ENCODE measurements around the gene FANCD2.

Gene FANCD2

GRCh38 chr3:9994086-9994844, 32.0 kb upstream of the FANCD2 start:
- no peak overlapping the region for H3K27ac ChIP-seq (ENCODE audit: insufficient read depth in 1 of 2, low read depth in 1 of 2, low read length in 2 of 2, poor library complexity in 1 of 2, severe bottlenecking in 2 of 2)
- ChIA-PET CTCF (interaction anchor here (0.6 to 1.2 kb wide), 5 partner anchors 10 to 121 kb away, joined by 3 to 4 read pairs (median 3); no protein-coding TSS in a partner anchor), POLR2A (no interaction called here)

GRCh38 chr3:10000686-10001085, 25.6 kb upstream of the FANCD2 start:
- H3K9me3 ChIP-seq (ENCODE audit: control extremely low read depth in 1 of 5, control insufficient read depth in 4 of 5, insufficient read depth in 2 of 5, low read depth in 1 of 5, low read length in 4 of 5), result no peaks in the 10 kb centered on the region
- CTCF ChIA-PET, result interaction anchor here (0.8 to 1.0 kb wide), 2 partner anchors 17 to 36 kb away, joined by 3 read pairs; no protein-coding TSS in a partner anchor
- 100% methylated on average over 1 of the region's 7 CpGs for WGBS (ENCODE audit: insufficient coverage)
- no peaks in the 10 kb centered on the region for H3K27me3 ChIP-seq (replicated peaks in 2 of 5; ENCODE audit: control insufficient read depth in 4 of 5, insufficient read depth in 5 of 5, low read length in 4 of 5)
- H3K36me3 ChIP-seq (ENCODE audit: control insufficient read depth in 4 of 4, insufficient read depth in 4 of 4, low read length in 3 of 4), result peaks cover 5 to 54% (median 14%) of the 10 kb centered on the region in 4 experiments
- no peak overlapping the region for H3K27ac ChIP-seq (ENCODE audit: insufficient read depth in 1 of 2, low read depth in 1 of 2, low read length in 2 of 2, poor library complexity in 1 of 2, severe bottlenecking in 2 of 2)
- POLR2A ChIA-PET, result interaction anchor here (0.5 kb wide), 1 partner anchor 105 kb away, joined by 5 read pairs; no protein-coding TSS in a partner anchor
- DNase-seq, result no peak
- no peaks in the 10 kb centered on the region for H3K4me1 ChIP-seq (ENCODE audit: control extremely low read depth in 1 of 4, control insufficient read depth in 4 of 4, insufficient read depth in 4 of 4, low read length in 3 of 4)
- H3K4me3 ChIP-seq (ENCODE audit: control insufficient read depth in 1 of 7, extremely low read depth in 1 of 7, insufficient read depth in 4 of 7, low read depth in 2 of 7, low read length in 6 of 7), result no peak overlapping the region

More at GRCh38 chr3:9994086-9994844, 32.0 kb upstream of the FANCD2 start:
- Histone ChIP-seq H3K4me3 (ENCODE audit: control insufficient read depth in 1 of 7, extremely low read depth in 1 of 7, insufficient read depth in 4 of 7, low read depth in 2 of 7, low read length in 6 of 7) (no peak overlapping the region), H3K36me3 (ENCODE audit: control insufficient read depth in 4 of 4, insufficient read depth in 4 of 4, low read length in 3 of 4) (peaks cover 0 to 30% (median 4%) of the 10 kb centered on the region in 4 experiments), H3K4me1 (ENCODE audit: control extremely low read depth in 1 of 4, control insufficient read depth in 4 of 4, insufficient read depth in 4 of 4, low read length in 3 of 4) (no peaks in the 10 kb centered on the region), H3K27me3 (replicated peaks in 2 of 5; ENCODE audit: control insufficient read depth in 4 of 5, insufficient read depth in 5 of 5, low read length in 4 of 5) (no peaks in the 10 kb centered on the region), H3K9me3 (ENCODE audit: control extremely low read depth in 1 of 5, control insufficient read depth in 4 of 5, insufficient read depth in 2 of 5, low read depth in 1 of 5, low read length in 4 of 5) (no peaks in the 10 kb centered on the region)
- no peak for DNase-seq
- 98% methylated on average over 9 of the region's 10 CpGs for whole genome bisulfite sequencing (ENCODE audit: insufficient coverage)

- H3K27me3 ChIP-seq (replicated peaks in 2 of 5; ENCODE audit: control insufficient read depth in 4 of 5, insufficient read depth in 5 of 5, low read length in 4 of 5), result no peaks in the 10 kb centered on the region
- H3K4me3 ChIP-seq (ENCODE audit: control insufficient read depth in 1 of 7, extremely low read depth in 1 of 7, insufficient read depth in 4 of 7, low read depth in 2 of 7, low read length in 6 of 7), result no peak overlapping the region
- peaks cover 5 to 43% (median 14%) of the 10 kb centered on the region in 4 experiments for H3K36me3 ChIP-seq (ENCODE audit: control insufficient read depth in 4 of 4, insufficient read depth in 4 of 4, low read length in 3 of 4)
- H3K27ac ChIP-seq (ENCODE audit: insufficient read depth in 1 of 2, low read depth in 1 of 2, low read length in 2 of 2, poor library complexity in 1 of 2, severe bottlenecking in 2 of 2), result no peak overlapping the region
- DNase-seq, result no peak
- no peaks in the 10 kb centered on the region for H3K9me3 ChIP-seq (ENCODE audit: control extremely low read depth in 1 of 5, control insufficient read depth in 4 of 5, insufficient read depth in 2 of 5, low read depth in 1 of 5, low read length in 4 of 5)
- WGBS (ENCODE audit: insufficient coverage), result 95% methylated on average over 2 of the region's 2 CpGs
- POLR2A ChIA-PET, result no interaction called here
- H3K4me1 ChIP-seq (ENCODE audit: control extremely low read depth in 1 of 4, control insufficient read depth in 4 of 4, insufficient read depth in 4 of 4, low read length in 3 of 4), result no peaks in the 10 kb centered on the region
- CTCF ChIA-PET, result no interaction called here
Measured at GRCh38 chr3:10002951-10003350, 23.3 kb upstream of the FANCD2 start.

- H3K27ac ChIP-seq (ENCODE audit: insufficient read depth in 1 of 2, low read depth in 1 of 2, low read length in 2 of 2, poor library complexity in 1 of 2, severe bottlenecking in 2 of 2), result no peak overlapping the region
- peaks cover 0 to 13% (median 6%) of the 10 kb centered on the region in 4 experiments for H3K4me1 ChIP-seq (ENCODE audit: control extremely low read depth in 1 of 4, control insufficient read depth in 4 of 4, insufficient read depth in 4 of 4, low read length in 3 of 4)
- no peaks in the 10 kb centered on the region for H3K9me3 ChIP-seq (ENCODE audit: control extremely low read depth in 1 of 5, control insufficient read depth in 4 of 5, insufficient read depth in 2 of 5, low read depth in 1 of 5, low read length in 4 of 5)
- no peak overlapping the region for H3K4me3 ChIP-seq (ENCODE audit: control insufficient read depth in 1 of 7, extremely low read depth in 1 of 7, insufficient read depth in 4 of 7, low read depth in 2 of 7, low read length in 6 of 7)
- 100% methylated on average over 1 of the region's 7 CpGs for WGBS (ENCODE audit: insufficient coverage)
- H3K27me3 ChIP-seq (replicated peaks in 2 of 5; ENCODE audit: control insufficient read depth in 4 of 5, insufficient read depth in 5 of 5, low read length in 4 of 5), result no peaks in the 10 kb centered on the region
- CTCF ChIA-PET, result no interaction called here
- DNase-seq, result no peak
- H3K36me3 ChIP-seq (ENCODE audit: control insufficient read depth in 4 of 4, insufficient read depth in 4 of 4, low read length in 3 of 4), result peaks cover 2 to 36% (median 11%) of the 10 kb centered on the region in 4 experiments
- POLR2A ChIA-PET, result no interaction called here
Measured at GRCh38 chr3:10004506-10004905, 21.7 kb upstream of the FANCD2 start.

- no peaks in the 10 kb centered on the region for H3K9me3 ChIP-seq (ENCODE audit: control extremely low read depth in 1 of 5, control insufficient read depth in 4 of 5, insufficient read depth in 2 of 5, low read depth in 1 of 5, low read length in 4 of 5)
- H3K4me3 ChIP-seq (ENCODE audit: control insufficient read depth in 1 of 7, extremely low read depth in 1 of 7, insufficient read depth in 4 of 7, low read depth in 2 of 7, low read length in 6 of 7), result no peak overlapping the region
- ChIA-PET POLR2A (interaction anchor here (0.5 kb wide), 1 partner anchor 54 kb away, joined by 3 read pairs; no protein-coding TSS in a partner anchor), CTCF (no interaction called here)
- no peak for DNase-seq
- WGBS (ENCODE audit: insufficient coverage), result 100% methylated on average over 4 of the region's 5 CpGs
- no peak overlapping the region for H3K27ac ChIP-seq (ENCODE audit: insufficient read depth in 1 of 2, low read depth in 1 of 2, low read length in 2 of 2, poor library complexity in 1 of 2, severe bottlenecking in 2 of 2)
- H3K27me3 ChIP-seq (replicated peaks in 2 of 5; ENCODE audit: control insufficient read depth in 4 of 5, insufficient read depth in 5 of 5, low read length in 4 of 5), result no peaks in the 10 kb centered on the region
- H3K4me1 ChIP-seq (ENCODE audit: control extremely low read depth in 1 of 4, control insufficient read depth in 4 of 4, insufficient read depth in 4 of 4, low read length in 3 of 4), result peaks cover 0 to 14% (median 6%) of the 10 kb centered on the region in 4 experiments
- H3K36me3 ChIP-seq (ENCODE audit: control insufficient read depth in 4 of 4, insufficient read depth in 4 of 4, low read length in 3 of 4), result peaks cover 2 to 30% (median 10%) of the 10 kb centered on the region in 4 experiments
Measured at GRCh38 chr3:10004960-10005564, 21.2 kb upstream of the FANCD2 start.

GRCh38 chr3:10006048-10006761, 20.0 kb upstream of the FANCD2 start:
- 95% methylated on average over 7 of the region's 10 CpGs for WGBS (ENCODE audit: insufficient coverage)
- ChIA-PET CTCF (no interaction called here), POLR2A (no interaction called here)
- Histone ChIP-seq H3K4me3 (ENCODE audit: control insufficient read depth in 1 of 7, extremely low read depth in 1 of 7, insufficient read depth in 4 of 7, low read depth in 2 of 7, low read length in 6 of 7) (no peak overlapping the region), H3K27ac (ENCODE audit: insufficient read depth in 1 of 2, low read depth in 1 of 2, low read length in 2 of 2, poor library complexity in 1 of 2, severe bottlenecking in 2 of 2) (no peak overlapping the region), H3K4me1 (ENCODE audit: control extremely low read depth in 1 of 4, control insufficient read depth in 4 of 4, insufficient read depth in 4 of 4, low read length in 3 of 4) (peaks cover 0 to 22% (median 13%) of the 10 kb centered on the region in 4 experiments), H3K9me3 (ENCODE audit: control extremely low read depth in 1 of 5, control insufficient read depth in 4 of 5, insufficient read depth in 2 of 5, low read depth in 1 of 5, low read length in 4 of 5) (no peaks in the 10 kb centered on the region), H3K27me3 (replicated peaks in 2 of 5; ENCODE audit: control insufficient read depth in 4 of 5, insufficient read depth in 5 of 5, low read length in 4 of 5) (no peaks in the 10 kb centered on the region), H3K36me3 (ENCODE audit: control insufficient read depth in 4 of 4, insufficient read depth in 4 of 4, low read length in 3 of 4) (peaks cover 0 to 26% (median 7%) of the 10 kb centered on the region in 4 experiments)
- DNase-seq, result no peak

Data from common myeloid progenitor, CD34-positive (primary cell).